ENCODE results near the gene SBF1. TPM values are rescaled to one million over a fixed set of nuclear protein-coding genes. Genes with fewer than 3 reads are reported as not detected.

SBF1 gene
- total RNA-seq, 1 donor from 2014 or later: 144 TPM

- peaks cover 73% of the 10 kb centered on the region for H3K36me3 Mint-ChIP-seq (ENCODE audit: low read depth)
- TF ChIP-seq CTCF (IDR thresholded peaks at IDR 0.05): no peak
- H3K27me3 Mint-ChIP-seq: no peaks in the 10 kb centered on the region
- no peak overlapping the region for H3K4me3 Mint-ChIP-seq
- ATAC-seq (ENCODE audit: low read depth) (no peak), DNase-seq (no peak)
- peaks cover 12% of the 10 kb centered on the region for H3K4me1 Mint-ChIP-seq
- intact Hi-C loops (cut with micrococcal nuclease): no loop called here
- ChIA-PET CTCF (interaction anchor here (1.3 kb wide), 1 partner anchor 210 kb away, joined by 3 read pairs; no protein-coding TSS in a partner anchor), POLR2A (interaction anchor here (0.6 to 0.7 kb wide), 2 partner anchors 9 to 58 kb away, joined by 4 to 5 read pairs; no protein-coding TSS in a partner anchor)
- peak overlapping the region; percentile 61 for H3K27ac Mint-ChIP-seq
- no peaks in the 10 kb centered on the region for H3K9me3 Mint-ChIP-seq
These were observed 22.2 kb downstream of the SBF1 start for GRCh38 chr22:50452649-50453048.

- Mint-ChIP-seq H3K27me3 (no peaks in the 10 kb centered on the region), H3K36me3 (ENCODE audit: low read depth) (peaks cover 69% of the 10 kb centered on the region), H3K4me1 (peaks cover 27% of the 10 kb centered on the region), H3K27ac (no peak overlapping the region), H3K4me3 (no peak overlapping the region), H3K9me3 (no peaks in the 10 kb centered on the region)
- intact Hi-C loops (cut with micrococcal nuclease): no loop called here
- ATAC-seq (ENCODE audit: low read depth) (no peak), DNase-seq (no peak)
- CTCF ChIA-PET: no interaction called here
- no peak for TF ChIP-seq CTCF (IDR thresholded peaks at IDR 0.05)
- POLR2A ChIA-PET: interaction anchor here (0.6 kb wide), 1 partner anchor 93 kb away, joined by 3 read pairs; no protein-coding TSS in a partner anchor
These were observed 27.0 kb downstream of the SBF1 start for GRCh38 chr22:50447576-50448551.

- Mint-ChIP-seq H3K9me3 (no peaks in the 10 kb centered on the region), H3K36me3 (ENCODE audit: low read depth) (peaks cover 66% of the 10 kb centered on the region), H3K27me3 (no peaks in the 10 kb centered on the region), H3K4me1 (peaks cover 27% of the 10 kb centered on the region), H3K27ac (no peak overlapping the region), H3K4me3 (no peak overlapping the region)
- TF ChIP-seq CTCF (IDR thresholded peaks at IDR 0.05): no peak
- POLR2A ChIA-PET: no interaction called here
- DNase-seq (no peak), ATAC-seq (ENCODE audit: low read depth) (no peak)
- CTCF ChIA-PET: no interaction called here
- intact Hi-C loops (cut with micrococcal nuclease): no loop called here
These were observed 27.9 kb downstream of the SBF1 start for GRCh38 chr22:50446708-50447575.

- peak overlapping the region; percentile 69 for H3K27ac Mint-ChIP-seq
- no peaks in the 10 kb centered on the region for H3K9me3 Mint-ChIP-seq
- peaks cover 27% of the 10 kb centered on the region for H3K4me1 Mint-ChIP-seq
- peaks cover 66% of the 10 kb centered on the region for H3K36me3 Mint-ChIP-seq (ENCODE audit: low read depth)
- no peak for TF ChIP-seq CTCF (IDR thresholded peaks at IDR 0.05)
- no peak overlapping the region for H3K4me3 Mint-ChIP-seq
- DNase-seq (no peak), ATAC-seq (ENCODE audit: low read depth) (no peak)
- intact Hi-C loops (cut with micrococcal nuclease): no loop called here
- CTCF ChIA-PET: no interaction called here
- H3K27me3 Mint-ChIP-seq: no peaks in the 10 kb centered on the region
- POLR2A ChIA-PET: no interaction called here
These were observed 28.7 kb downstream of the SBF1 start for GRCh38 chr22:50445880-50446707.

Data from activated B cell treated with CpG ODN at 0.5 μM for 24 hours (primary cell).